Neural cell (in vitro differentiated cells): Measurements from ENCODE around the gene PLEKHA5. TPM values are rescaled to one million over a fixed set of nuclear protein-coding genes. Genes with fewer than 3 reads are reported as not detected.

Experiments used
- H2AFZ ChIP-seq: fragments of 200-600, 300-800 bp; sonication (generic), shearing (Covaris generic); 2 replicates; pipeline ENCODE4 v1.6.0; 2014; ENCODE audit warnings: low read depth, mild to moderate bottlenecking, antibody characterized with exemption, low read length, moderate library complexity
- H3F3A ChIP-seq: fragments of 200-600 bp; shearing (Covaris generic); 2 replicates; pipeline ENCODE4 v1.6.1; 2016; ENCODE audit warnings: mild to moderate bottlenecking, moderate library complexity, mixed read lengths, antibody characterized with exemption, low read length; ENCODE audit not compliant: insufficient read depth, poor library complexity, severe bottlenecking
- H3K27ac ChIP-seq: fragments of 200-600, 300-800 bp; sonication (generic), shearing (Covaris generic); 2 replicates; pipeline ENCODE4 v1.5.1; 2014; ENCODE audit warnings: mild to moderate bottlenecking, low read length, moderate library complexity
- H3K27me3 ChIP-seq: fragments of 300-800, 200-600 bp; sonication (generic), shearing (Covaris generic); 2 replicates; pipeline ENCODE4 v1.6.0; 2014; ENCODE audit warnings: mild to moderate bottlenecking, low read depth, low read length, moderate library complexity; ENCODE audit not compliant: insufficient read depth
- H3K36me3 ChIP-seq: fragments of 300-800, 200-600 bp; sonication (generic), shearing (Covaris generic); 2 replicates; pipeline ENCODE4 v1.5.1; 2014; ENCODE audit warnings: mild to moderate bottlenecking, antibody characterized with exemption, low read length, moderate library complexity; ENCODE audit not compliant: insufficient read depth
- H3K4me2 ChIP-seq: fragments of 300-800, 200-600 bp; sonication (generic), shearing (Covaris generic); 2 replicates; pipeline ENCODE4 v1.6.0; 2014; ENCODE audit warnings: mild to moderate bottlenecking, low read length
- H3K4me3 ChIP-seq: fragments of 300-800, 200-600 bp; sonication (generic), shearing (Covaris generic); 2 replicates; pipeline ENCODE4 v1.5.1; 2014; ENCODE audit warnings: mild to moderate bottlenecking, low read length, moderate library complexity
- H3K79me2 ChIP-seq: fragments of 200-600 bp; shearing (Covaris generic); replicated peaks from 2 replicates; pipeline ENCODE4 v1.6.0; 2014; ENCODE audit warnings: mild to moderate bottlenecking, low read length, moderate library complexity; ENCODE audit not compliant: insufficient read depth
- H3K9ac ChIP-seq: fragments of 300-800, 200-600 bp; sonication (generic), shearing (Covaris generic); 2 replicates; pipeline ENCODE4 v1.6.1; 2016; ENCODE audit warnings: mild to moderate bottlenecking, low read length, mixed read lengths
- H3K9me2 ChIP-seq: fragments of 200-600 bp; shearing (Covaris generic); 2 replicates; pipeline ENCODE4 v1.6.1; 2016; ENCODE audit warnings: mild to moderate bottlenecking, low read length, mixed read lengths; ENCODE audit not compliant: insufficient read depth
- H3K9me3 ChIP-seq: fragments of 200-600, 300-800 bp; sonication (generic), shearing (Covaris generic); 2 replicates; pipeline ENCODE4 v1.6.1; 2016; ENCODE audit warnings: mild to moderate bottlenecking, mixed run types, low read length, moderate library complexity, mixed read lengths
- H4K20me1 ChIP-seq: fragments of 200-600 bp; shearing (Covaris generic); 2 replicates; pipeline ENCODE4 v1.6.1; 2016; ENCODE audit warnings: mild to moderate bottlenecking, mixed run types; ENCODE audit not compliant: insufficient read depth
- EP300 ChIP-seq: fragments of 450-650 bp; conservative IDR thresholded peaks from 2 replicates; pipeline ENCODE4 v1.6.1; 2014; ENCODE audit warnings: antibody characterized with exemption, mild to moderate bottlenecking, moderate library complexity; ENCODE audit not compliant: poor library complexity, severe bottlenecking
- EZH2 ChIP-seq: fragments of 200-600, 300-800 bp; shearing (Covaris generic), sonication (generic); IDR thresholded peaks from 2 replicates; pipeline ENCODE4 v1.6.1; 2014; ENCODE audit warnings: antibody characterized with exemption, low read length, borderline replicate concordance, mild to moderate bottlenecking; ENCODE audit not compliant: insufficient read depth, poor library complexity, severe bottlenecking
- MXI1 ChIP-seq: fragments of 450-650 bp; conservative IDR thresholded peaks from 2 replicates; pipeline ENCODE4 v1.6.1; 2014; ENCODE audit warnings: antibody characterized with exemption, mild to moderate bottlenecking; ENCODE audit not compliant: poor library complexity, severe bottlenecking
- POLR2AphosphoS5 ChIP-seq: IDR thresholded peaks from 2 replicates; pipeline ENCODE4 v1.6.1; 2012
- RAD21 ChIP-seq: fragments of 450-650 bp; conservative IDR thresholded peaks from 2 replicates; pipeline ENCODE4 v1.6.1; 2014; ENCODE audit warnings: antibody characterized with exemption, mild to moderate bottlenecking, moderate library complexity
- SMC3 ChIP-seq: fragments of 450-650 bp; conservative IDR thresholded peaks from 2 replicates; pipeline ENCODE4 v1.6.1; 2014; ENCODE audit warnings: antibody characterized with exemption, mild to moderate bottlenecking, moderate library complexity; ENCODE audit not compliant: poor library complexity
- TAF1 ChIP-seq: IDR thresholded peaks from 2 replicates; pipeline ENCODE4 v1.6.1; 2012; ENCODE audit warnings: low read depth
- polyA plus RNA-seq: library from polyadenylated mRNA; depleted of rRNA; stranded (reverse); fragments of >200 nt; gene quantifications from 2 replicates; pipeline ENCODE4 v1.2.3, GENCODE V29; 2014
- TF ChIP-seq, protein P1 (sequence below): fragments of 450-650 bp; IDR thresholded peaks from 2 replicates; pipeline ENCODE4 v1.5.1; 2014; ENCODE audit warnings: antibody characterized with exemption, mild to moderate bottlenecking, moderate library complexity; ENCODE audit not compliant: poor library complexity, severe bottlenecking
- TF ChIP-seq, protein P2 (sequence below): IDR thresholded peaks from 2 replicates; pipeline ENCODE4 v1.6.1; 2012; ENCODE audit warnings: borderline replicate concordance

PLEKHA5 gene
- polyA plus RNA-seq, 1 donor from 2014 or later: 130 TPM

DNA sequence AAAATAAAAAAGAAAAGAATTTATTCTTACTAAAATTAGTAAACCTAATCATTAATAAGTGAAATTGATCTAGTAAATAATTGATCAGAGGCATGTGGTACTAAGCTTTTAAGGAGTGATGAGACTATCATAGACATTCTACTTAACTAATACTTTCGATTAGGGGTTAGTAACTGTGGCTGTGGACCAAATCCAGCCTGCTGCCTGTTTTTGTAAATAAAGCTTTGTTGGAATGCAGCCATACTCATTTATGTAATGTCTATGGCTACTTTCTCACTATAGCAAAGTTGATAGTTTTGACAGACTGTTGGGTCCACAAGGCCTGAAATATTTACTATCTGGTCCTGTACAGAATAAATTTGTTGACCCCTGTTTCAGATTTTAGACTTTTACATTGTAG lies 63.2 kb downstream of the PLEKHA5 start:
- Histone ChIP-seq H3K9ac (no peak overlapping the region), H3K36me3 (no peaks in the 10 kb centered on the region), H3K9me3 (no peaks in the 10 kb centered on the region), H3K9me2 (no peaks in the 10 kb centered on the region), H3K4me3 (no peak overlapping the region), H3F3A (no peaks in the 10 kb centered on the region), H3K4me2 (no peak overlapping the region), H3K27me3 (no peaks in the 10 kb centered on the region), H3K27ac (no peak overlapping the region), H2AFZ (no peak overlapping the region), H4K20me1 (no peaks in the 10 kb centered on the region), H3K79me2 (peaks cover 43% of the 10 kb centered on the region)
- TF ChIP-seq, protein P1, sequence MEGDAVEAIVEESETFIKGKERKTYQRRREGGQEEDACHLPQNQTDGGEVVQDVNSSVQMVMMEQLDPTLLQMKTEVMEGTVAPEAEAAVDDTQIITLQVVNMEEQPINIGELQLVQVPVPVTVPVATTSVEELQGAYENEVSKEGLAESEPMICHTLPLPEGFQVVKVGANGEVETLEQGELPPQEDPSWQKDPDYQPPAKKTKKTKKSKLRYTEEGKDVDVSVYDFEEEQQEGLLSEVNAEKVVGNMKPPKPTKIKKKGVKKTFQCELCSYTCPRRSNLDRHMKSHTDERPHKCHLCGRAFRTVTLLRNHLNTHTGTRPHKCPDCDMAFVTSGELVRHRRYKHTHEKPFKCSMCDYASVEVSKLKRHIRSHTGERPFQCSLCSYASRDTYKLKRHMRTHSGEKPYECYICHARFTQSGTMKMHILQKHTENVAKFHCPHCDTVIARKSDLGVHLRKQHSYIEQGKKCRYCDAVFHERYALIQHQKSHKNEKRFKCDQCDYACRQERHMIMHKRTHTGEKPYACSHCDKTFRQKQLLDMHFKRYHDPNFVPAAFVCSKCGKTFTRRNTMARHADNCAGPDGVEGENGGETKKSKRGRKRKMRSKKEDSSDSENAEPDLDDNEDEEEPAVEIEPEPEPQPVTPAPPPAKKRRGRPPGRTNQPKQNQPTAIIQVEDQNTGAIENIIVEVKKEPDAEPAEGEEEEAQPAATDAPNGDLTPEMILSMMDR: no peak
- TF ChIP-seq SMC3: no peak
- no peak for TF ChIP-seq EP300
- TF ChIP-seq TAF1: no peak
- no peak for TF ChIP-seq RAD21
- TF ChIP-seq POLR2AphosphoS5: no peak
- TF ChIP-seq, protein P2, sequence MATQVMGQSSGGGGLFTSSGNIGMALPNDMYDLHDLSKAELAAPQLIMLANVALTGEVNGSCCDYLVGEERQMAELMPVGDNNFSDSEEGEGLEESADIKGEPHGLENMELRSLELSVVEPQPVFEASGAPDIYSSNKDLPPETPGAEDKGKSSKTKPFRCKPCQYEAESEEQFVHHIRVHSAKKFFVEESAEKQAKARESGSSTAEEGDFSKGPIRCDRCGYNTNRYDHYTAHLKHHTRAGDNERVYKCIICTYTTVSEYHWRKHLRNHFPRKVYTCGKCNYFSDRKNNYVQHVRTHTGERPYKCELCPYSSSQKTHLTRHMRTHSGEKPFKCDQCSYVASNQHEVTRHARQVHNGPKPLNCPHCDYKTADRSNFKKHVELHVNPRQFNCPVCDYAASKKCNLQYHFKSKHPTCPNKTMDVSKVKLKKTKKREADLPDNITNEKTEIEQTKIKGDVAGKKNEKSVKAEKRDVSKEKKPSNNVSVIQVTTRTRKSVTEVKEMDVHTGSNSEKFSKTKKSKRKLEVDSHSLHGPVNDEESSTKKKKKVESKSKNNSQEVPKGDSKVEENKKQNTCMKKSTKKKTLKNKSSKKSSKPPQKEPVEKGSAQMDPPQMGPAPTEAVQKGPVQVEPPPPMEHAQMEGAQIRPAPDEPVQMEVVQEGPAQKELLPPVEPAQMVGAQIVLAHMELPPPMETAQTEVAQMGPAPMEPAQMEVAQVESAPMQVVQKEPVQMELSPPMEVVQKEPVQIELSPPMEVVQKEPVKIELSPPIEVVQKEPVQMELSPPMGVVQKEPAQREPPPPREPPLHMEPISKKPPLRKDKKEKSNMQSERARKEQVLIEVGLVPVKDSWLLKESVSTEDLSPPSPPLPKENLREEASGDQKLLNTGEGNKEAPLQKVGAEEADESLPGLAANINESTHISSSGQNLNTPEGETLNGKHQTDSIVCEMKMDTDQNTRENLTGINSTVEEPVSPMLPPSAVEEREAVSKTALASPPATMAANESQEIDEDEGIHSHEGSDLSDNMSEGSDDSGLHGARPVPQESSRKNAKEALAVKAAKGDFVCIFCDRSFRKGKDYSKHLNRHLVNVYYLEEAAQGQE: no peak
- TF ChIP-seq EZH2: no peak
- no peak for TF ChIP-seq MXI1

DNA sequence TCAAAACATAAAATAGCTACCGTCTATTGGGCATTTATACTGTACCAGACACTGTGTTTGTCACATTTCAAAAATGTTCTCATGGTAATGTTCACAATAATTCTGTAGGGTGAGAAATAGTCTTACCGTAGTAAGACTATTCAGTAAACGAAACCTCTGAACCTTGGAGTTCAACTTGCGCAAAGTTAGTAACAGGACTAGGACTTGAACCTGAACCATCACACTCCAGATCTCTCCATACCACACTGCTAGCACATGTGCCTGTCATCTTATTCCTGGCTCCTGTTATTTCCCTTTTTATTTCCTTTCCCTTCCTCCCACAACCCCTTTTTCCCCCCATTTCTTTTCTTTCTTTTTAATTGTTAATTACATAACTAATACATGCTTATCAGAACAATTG lies 65.4 kb downstream of the PLEKHA5 start:
- no peak overlapping the region for H3K27ac ChIP-seq
- no peak overlapping the region for H3K4me2 ChIP-seq
- no peaks in the 10 kb centered on the region for H3K36me3 ChIP-seq
- no peak overlapping the region for H3K9ac ChIP-seq
- H3K9me2 ChIP-seq: no peaks in the 10 kb centered on the region
- no peaks in the 10 kb centered on the region for H3F3A ChIP-seq
- TF ChIP-seq MXI1 (no peak), EZH2 (no peak), EP300 (no peak)
- TF ChIP-seq, protein P1: no peak
- peaks cover 35% of the 10 kb centered on the region for H3K79me2 ChIP-seq
- no peak overlapping the region for H3K4me3 ChIP-seq
- no peaks in the 10 kb centered on the region for H4K20me1 ChIP-seq
- H2AFZ ChIP-seq: no peak overlapping the region
- no peaks in the 10 kb centered on the region for H3K27me3 ChIP-seq
- no peaks in the 10 kb centered on the region for H3K9me3 ChIP-seq
